Measurements from ENCODE around the gene SLC9C2.
"Not testable (repeated sequence)": the region's sequence is repeated elsewhere in the genome, so short reads cannot be mapped to it uniquely, and the experiment has no call there.

Gene SLC9C2

DNA sequence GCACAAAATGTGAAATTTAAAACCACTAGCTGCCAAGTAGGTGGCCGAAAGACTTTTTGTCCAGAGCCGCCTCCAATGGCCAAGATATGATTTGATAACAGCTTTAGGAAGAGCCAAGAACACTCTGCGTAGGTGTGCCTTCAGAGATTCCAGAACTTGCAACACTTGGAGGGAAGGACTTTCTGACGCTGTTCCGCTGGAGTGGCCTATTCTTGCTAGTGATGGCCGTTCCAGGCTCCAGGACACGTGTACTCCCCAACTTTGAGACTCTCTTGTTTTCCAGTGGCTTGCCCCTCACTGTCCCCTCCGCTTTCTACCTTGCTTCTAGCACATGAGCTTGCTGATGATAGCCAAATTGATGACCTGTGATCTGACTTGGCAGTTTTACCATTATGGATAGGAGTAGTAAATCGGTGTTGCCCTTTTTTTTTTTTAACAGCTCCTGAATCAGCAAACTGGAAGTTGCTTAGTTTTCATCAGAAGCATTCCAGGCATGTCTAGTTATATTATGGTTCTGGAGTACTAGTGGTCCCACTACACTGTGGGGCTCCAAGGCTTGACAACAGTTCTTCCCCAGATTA is 124.7 kb downstream of the SLC9C2 start:
- H3K4me1 ChIP-seq (ENCODE audit: insufficient read depth, low read length), result peaks cover 35% of the 10 kb centered on the region

DNA sequence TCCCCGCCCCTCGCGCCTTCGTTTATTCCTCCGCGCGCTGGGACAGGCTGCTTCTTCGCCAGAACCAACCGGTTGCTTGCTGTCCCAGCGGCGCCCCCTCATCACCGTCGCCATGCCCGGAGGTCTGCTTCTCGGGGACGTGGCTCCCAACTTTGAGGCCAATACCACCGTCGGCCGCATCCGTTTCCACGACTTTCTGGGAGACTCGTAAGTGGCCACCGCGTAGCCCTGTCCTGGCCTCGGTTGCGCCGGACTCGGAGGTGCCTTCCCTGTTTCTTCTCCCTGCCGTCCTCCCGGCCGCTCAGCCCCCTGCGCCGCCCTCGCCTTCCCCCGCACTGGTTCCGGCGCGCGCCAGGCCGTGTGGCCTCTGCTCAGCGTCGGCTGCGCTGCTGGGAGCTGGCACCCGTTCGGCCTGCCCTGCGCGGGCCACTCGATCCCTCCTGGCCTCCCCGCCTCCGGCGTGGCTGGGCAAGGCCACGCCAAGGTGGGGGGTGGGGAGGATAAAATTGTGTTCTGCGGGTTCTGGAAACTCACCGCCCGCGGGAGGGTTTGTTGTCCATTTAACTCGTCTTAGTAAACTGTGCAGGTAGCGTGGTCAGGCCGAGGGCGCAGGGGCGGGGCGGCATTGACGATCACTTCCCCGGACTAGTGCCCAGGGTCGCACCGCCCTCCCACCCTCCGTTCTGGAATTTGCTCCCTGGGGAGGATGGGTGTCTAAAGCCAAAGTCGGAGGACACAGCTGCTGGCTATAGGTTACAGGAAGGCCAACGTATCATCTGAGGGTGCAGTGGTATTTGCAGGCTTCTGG is 125.4 kb downstream of the SLC9C2 start, which contains the start of gene PRDX6:
PRDX6 (plus strand) TSS at position 50 of the 808 bp plus-strand sequence; CDS start at position 113, 63 bp downstream.
- Histone ChIP-seq H3K27ac (ENCODE audit: low read depth, low read length) (peak within 1 kb of the TSS; percentile 97), H3K9ac (ENCODE audit: low read length) (peak within 1 kb of the TSS; percentile 79), H3K9me3 (ENCODE audit: low read length) (no peaks in the 10 kb centered on the region), H3K36me3 (ENCODE audit: insufficient read depth, low read length) (peaks cover 23% of the 10 kb centered on the region), H3K27me3 (ENCODE audit: control insufficient read depth in 1 of 2, insufficient read depth in 2 of 2, low read length in 2 of 2) (no peaks in the 10 kb centered on the region), H3K4me1 (ENCODE audit: insufficient read depth, low read length) (peaks cover 35% of the 10 kb centered on the region), H3K4me3 (ENCODE audit: low read depth in 1 of 2, low read length in 2 of 2) (peak within 1 kb of the TSS; percentile 80 to 82)

More for the DNA sequence above, 124.7 kb downstream of the SLC9C2 start:
- Histone ChIP-seq H3K27me3 (ENCODE audit: control insufficient read depth in 1 of 2, insufficient read depth in 2 of 2, low read length in 2 of 2) (no peaks in the 10 kb centered on the region), H3K9ac (ENCODE audit: low read length) (peak overlapping the region; percentile 79), H3K4me3 (ENCODE audit: low read depth in 1 of 2, low read length in 2 of 2) (peak overlapping the region; percentile 80 to 82), H3K9me3 (ENCODE audit: low read length) (no peaks in the 10 kb centered on the region), H3K36me3 (ENCODE audit: insufficient read depth, low read length) (peaks cover 30% of the 10 kb centered on the region), H3K27ac (ENCODE audit: low read depth, low read length) (peak overlapping the region; percentile 97)

DNA sequence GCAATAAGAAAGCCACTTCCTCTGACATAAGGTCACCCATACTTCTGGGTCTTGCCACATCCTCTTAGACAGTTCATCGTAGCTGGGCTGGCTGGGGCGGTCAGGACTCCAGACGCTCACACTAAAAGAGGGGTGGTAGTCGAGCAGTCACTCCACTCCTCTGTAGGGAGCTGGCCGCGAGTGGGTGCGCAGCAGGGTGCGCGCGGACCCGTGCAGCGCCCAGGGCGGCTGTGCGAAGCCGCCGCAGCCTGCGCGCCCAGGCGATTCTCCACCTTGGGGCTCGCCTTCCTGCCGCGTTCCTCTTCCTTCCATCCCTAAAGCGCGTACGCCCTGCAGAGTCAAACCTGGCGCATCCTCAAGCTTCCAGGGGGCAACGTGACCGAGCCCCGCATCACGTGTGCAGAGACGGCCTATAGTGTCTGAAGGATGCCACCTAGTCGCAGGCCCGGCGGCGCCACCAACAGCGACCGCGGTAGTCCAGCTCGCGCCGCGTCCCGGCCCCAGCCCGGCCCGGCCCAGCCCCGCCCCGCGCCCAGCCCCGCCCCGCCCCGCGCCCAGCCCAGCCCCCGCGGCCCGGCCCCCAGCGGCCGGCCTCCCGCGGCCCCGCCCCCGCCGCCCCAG is 126.1 kb downstream of the SLC9C2 start:
- H3K27me3 ChIP-seq (ENCODE audit: control insufficient read depth in 1 of 2, insufficient read depth in 2 of 2, low read length in 2 of 2), result no peaks in the 10 kb centered on the region
- peak overlapping the region; percentile 60 for H3K9ac ChIP-seq (ENCODE audit: low read length)
- peak overlapping the region; percentile 88 for H3K27ac ChIP-seq (ENCODE audit: low read depth, low read length)
- H3K9me3 ChIP-seq (ENCODE audit: low read length), result no peaks in the 10 kb centered on the region
- peak overlapping the region; percentile 57 to 82 for H3K4me3 ChIP-seq (ENCODE audit: low read depth in 1 of 2, low read length in 2 of 2)
- peaks cover 16% of the 10 kb centered on the region for H3K36me3 ChIP-seq (ENCODE audit: insufficient read depth, low read length)
- peaks cover 35% of the 10 kb centered on the region for H3K4me1 ChIP-seq (ENCODE audit: insufficient read depth, low read length)

DNA sequence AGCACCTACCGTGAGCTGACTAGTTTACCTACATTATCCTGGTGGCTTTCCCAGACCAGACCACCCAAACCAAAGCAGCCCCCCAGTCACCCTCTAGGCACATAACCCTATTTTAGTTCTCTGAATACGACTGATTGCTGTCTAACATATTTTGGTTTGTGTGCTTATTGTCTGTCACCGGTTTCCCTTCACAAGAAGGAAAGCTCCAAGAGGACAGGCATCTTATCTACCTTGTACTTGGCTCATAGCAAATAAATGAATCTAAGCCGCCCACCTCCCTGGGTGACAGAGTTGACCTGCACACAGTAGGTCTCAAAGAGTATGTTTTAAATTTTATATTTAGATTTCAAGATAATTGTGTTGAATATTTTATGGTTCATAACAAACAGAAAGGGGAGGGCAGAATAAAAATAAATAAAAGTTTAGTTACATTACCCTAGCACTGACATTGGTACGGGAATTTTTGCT is 126.6 kb downstream of the SLC9C2 start:
- no peaks in the 10 kb centered on the region for H3K9me3 ChIP-seq (ENCODE audit: low read length)
- peaks cover 11% of the 10 kb centered on the region for H3K36me3 ChIP-seq (ENCODE audit: insufficient read depth, low read length)
- no peaks in the 10 kb centered on the region for H3K27me3 ChIP-seq (ENCODE audit: control insufficient read depth in 1 of 2, insufficient read depth in 2 of 2, low read length in 2 of 2)
- H3K9ac ChIP-seq (ENCODE audit: low read length), result peak overlapping the region; percentile 60
- peak overlapping the region; percentile 57 to 82 for H3K4me3 ChIP-seq (ENCODE audit: low read depth in 1 of 2, low read length in 2 of 2)
- peaks cover 35% of the 10 kb centered on the region for H3K4me1 ChIP-seq (ENCODE audit: insufficient read depth, low read length)
- peak overlapping the region; percentile 88 for H3K27ac ChIP-seq (ENCODE audit: low read depth, low read length)

DNA sequence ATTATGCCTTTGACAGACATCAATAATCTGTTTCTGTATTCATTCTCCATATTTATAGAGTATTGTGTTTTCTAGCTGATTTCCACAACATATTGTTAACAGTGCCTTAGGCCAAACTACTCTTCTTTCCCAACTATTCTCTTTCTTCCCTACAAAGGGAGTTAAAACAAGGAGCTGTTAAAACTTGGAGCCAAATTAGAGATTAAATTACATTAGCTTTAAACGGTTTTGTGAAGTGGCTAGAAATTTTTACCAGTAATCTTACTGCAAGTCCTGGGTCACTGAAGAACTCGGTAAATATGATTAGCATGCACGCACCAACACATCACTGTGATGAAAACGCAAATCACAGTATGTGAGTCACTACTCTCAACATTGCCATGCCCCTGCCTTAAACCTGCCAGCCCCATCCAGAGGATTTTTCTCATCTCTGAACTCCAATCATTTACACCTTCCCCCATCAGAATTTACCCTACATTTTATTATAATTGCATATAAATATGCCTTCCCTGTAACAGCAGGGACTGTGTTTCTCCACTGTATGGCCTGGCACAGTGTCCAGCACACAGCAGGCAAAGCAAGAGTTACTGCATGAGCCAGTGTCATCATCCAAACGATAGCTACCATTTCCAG is 127.2 kb downstream of the SLC9C2 start:
- Histone ChIP-seq H3K36me3 (ENCODE audit: insufficient read depth, low read length) (peaks cover 6% of the 10 kb centered on the region), H3K4me3 (ENCODE audit: low read depth in 1 of 2, low read length in 2 of 2) (peak overlapping the region in 1 of 2 donors; percentile 82), H3K27ac (ENCODE audit: low read depth, low read length) (no peak overlapping the region), H3K9ac (ENCODE audit: low read length) (peak overlapping the region; percentile 60), H3K9me3 (ENCODE audit: low read length) (no peaks in the 10 kb centered on the region), H3K4me1 (ENCODE audit: insufficient read depth, low read length) (peaks cover 35% of the 10 kb centered on the region), H3K27me3 (ENCODE audit: control insufficient read depth in 1 of 2, insufficient read depth in 2 of 2, low read length in 2 of 2) (no peaks in the 10 kb centered on the region)

DNA sequence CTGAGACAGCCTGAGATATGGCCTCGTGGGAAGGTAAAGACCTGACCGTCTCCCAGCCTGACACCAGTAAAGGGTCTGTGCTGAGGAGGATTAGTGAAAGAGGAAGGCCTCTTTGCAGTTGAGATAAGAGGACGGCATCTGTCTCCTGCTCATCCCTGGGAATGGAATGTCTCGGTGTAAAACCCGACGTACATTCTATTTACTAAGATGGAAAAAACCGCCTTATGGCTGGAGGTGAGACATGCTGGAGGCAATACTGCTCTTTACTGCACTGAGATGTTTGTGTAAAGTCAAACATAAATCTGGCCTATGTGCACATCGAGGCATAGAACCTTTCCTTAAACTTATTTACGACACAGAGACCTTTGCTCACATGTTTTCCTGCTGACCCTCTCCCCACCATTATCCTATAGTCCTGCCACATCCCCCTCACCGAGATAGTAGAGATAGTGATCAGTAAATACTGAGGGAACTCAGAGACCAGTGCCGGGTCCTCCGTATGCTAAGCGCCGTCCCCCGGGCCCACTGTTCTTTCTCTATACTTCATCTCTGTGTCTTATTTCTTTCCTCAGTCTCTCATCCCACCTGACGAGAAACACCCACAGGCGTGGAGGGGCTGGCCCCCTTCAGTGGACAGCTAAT is 128.0 kb downstream of the SLC9C2 start:
- H3K27ac ChIP-seq (ENCODE audit: low read depth, low read length); H3K27me3 ChIP-seq (ENCODE audit: control insufficient read depth in 1 of 2, insufficient read depth in 2 of 2, low read length in 2 of 2); H3K36me3 ChIP-seq (ENCODE audit: insufficient read depth, low read length); H3K4me3 ChIP-seq (ENCODE audit: low read depth in 1 of 2, low read length in 2 of 2); H3K9me3 ChIP-seq (ENCODE audit: low read length); H3K9ac ChIP-seq (ENCODE audit: low read length): not testable (repeated sequence)
- peaks cover 30% of the 10 kb centered on the region for H3K4me1 ChIP-seq (ENCODE audit: insufficient read depth, low read length)

DNA sequence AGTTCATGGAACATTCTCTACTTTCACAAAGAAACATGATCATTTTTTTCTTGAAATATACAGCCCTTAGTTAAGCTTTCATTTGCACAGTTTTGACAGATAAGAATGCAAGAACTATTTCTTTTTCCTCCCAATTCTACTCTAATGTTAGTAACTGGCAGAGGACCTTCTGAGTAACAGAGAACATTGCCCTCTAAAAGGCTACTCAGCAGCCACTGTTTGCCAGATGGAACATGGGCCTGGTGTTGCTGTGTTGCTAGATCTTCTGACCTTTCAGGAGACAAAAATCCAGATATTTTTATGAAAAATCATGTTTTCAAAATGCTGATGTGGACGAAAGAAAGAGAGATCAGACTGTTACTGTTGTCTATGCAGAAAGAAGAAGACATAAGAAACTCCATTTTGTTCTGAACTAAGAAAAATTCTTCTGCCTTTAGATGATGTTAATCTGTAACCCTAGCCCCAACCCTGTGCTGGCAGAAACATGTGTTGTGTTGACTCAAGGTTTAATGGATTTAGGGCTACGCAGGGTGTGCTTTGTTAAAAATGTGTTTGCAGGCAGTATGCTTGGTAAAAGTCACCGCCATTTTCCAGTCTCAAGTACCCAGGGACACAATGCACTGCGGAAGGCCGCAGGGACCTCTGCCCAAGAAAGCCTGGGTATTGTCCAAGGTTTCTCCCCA is 128.6 kb downstream of the SLC9C2 start:
- Histone ChIP-seq H3K4me1 (ENCODE audit: insufficient read depth, low read length) (peaks cover 24% of the 10 kb centered on the region), H3K9me3 (ENCODE audit: low read length) (no peaks in the 10 kb centered on the region), H3K9ac (ENCODE audit: low read length) (no peak overlapping the region), H3K27me3 (ENCODE audit: control insufficient read depth in 1 of 2, insufficient read depth in 2 of 2, low read length in 2 of 2) (no peaks in the 10 kb centered on the region), H3K4me3 (ENCODE audit: low read depth in 1 of 2, low read length in 2 of 2) (no peak overlapping the region), H3K36me3 (ENCODE audit: insufficient read depth, low read length) (no peaks in the 10 kb centered on the region), H3K27ac (ENCODE audit: low read depth, low read length) (no peak overlapping the region)

DNA sequence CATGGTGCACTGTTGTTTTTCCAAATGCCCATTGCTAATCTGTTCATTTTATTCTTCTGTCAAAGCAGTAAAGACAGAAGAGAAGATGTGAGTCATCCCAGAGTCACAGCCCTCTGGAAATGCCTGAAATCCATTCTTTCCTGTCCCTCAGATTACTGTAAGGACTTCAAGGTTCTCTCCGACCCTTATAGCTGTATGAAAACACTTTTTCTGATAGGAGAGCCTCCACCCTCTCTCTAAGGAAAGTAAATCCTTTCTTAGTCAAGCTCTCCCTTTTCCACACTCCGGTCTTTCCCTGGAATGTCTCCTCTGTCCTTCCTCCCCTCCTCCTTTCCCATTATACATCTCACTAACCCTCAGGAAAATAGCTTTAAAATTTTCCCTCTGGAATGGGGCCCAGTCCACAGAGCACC is 129.3 kb downstream of the SLC9C2 start:
- Histone ChIP-seq H3K9me3 (ENCODE audit: low read length) (no peaks in the 10 kb centered on the region), H3K4me1 (ENCODE audit: insufficient read depth, low read length) (peaks cover 18% of the 10 kb centered on the region), H3K27me3 (ENCODE audit: control insufficient read depth in 1 of 2, insufficient read depth in 2 of 2, low read length in 2 of 2) (no peaks in the 10 kb centered on the region), H3K4me3 (ENCODE audit: low read depth in 1 of 2, low read length in 2 of 2) (no peak overlapping the region), H3K36me3 (ENCODE audit: insufficient read depth, low read length) (no peaks in the 10 kb centered on the region), H3K27ac (ENCODE audit: low read depth, low read length) (no peak overlapping the region), H3K9ac (ENCODE audit: low read length) (no peak overlapping the region)

DNA sequence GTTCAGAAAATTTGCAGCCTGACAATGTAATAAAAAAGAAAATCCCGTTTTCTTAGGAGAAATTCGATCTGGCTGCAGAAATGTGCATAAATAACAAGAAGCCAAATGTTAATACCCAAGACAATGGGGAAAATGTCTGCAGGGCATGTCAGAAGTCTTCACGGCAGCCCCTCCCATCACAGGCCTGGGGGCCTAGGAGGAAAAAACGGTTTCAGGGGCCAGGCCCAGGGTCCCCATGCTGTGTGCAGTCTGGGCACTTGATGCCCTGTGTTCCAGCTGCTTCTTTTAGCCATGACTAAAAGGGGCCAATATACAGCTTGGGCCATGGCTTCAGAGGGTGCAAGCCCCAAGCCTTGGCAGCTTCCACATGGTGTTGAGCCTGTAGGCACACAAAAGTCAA is 132.3 kb downstream of the SLC9C2 start:
- Histone ChIP-seq H3K4me1 (ENCODE audit: insufficient read depth, low read length) (peaks cover 4% of the 10 kb centered on the region), H3K9me3 (ENCODE audit: low read length) (no peaks in the 10 kb centered on the region), H3K27ac (ENCODE audit: low read depth, low read length) (no peak overlapping the region), H3K27me3 (ENCODE audit: control insufficient read depth in 1 of 2, insufficient read depth in 2 of 2, low read length in 2 of 2) (no peaks in the 10 kb centered on the region), H3K4me3 (ENCODE audit: low read depth in 1 of 2, low read length in 2 of 2) (no peak overlapping the region), H3K9ac (ENCODE audit: low read length) (no peak overlapping the region), H3K36me3 (ENCODE audit: insufficient read depth, low read length) (no peaks in the 10 kb centered on the region)

DNA sequence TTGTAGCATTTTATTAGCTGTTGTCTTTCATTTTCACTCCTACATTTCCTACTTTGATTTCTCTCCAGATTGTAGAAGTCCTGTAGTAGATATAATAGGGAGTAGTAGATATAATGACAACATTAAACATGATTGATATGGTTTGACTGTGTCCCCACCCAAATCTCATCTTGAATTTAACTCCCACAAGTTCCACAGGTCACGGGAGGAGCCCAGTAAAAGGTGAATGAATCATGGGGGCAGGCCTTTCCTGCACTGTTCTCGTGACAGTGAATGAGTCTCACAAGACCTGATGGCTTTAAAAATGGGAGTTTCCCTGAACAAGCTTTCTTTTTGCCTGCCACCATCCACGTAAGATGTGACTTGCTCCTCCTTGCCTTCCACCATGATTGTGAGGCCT is 133.2 kb downstream of the SLC9C2 start:
- no peak overlapping the region for H3K9ac ChIP-seq (ENCODE audit: low read length)
- H3K4me1 ChIP-seq (ENCODE audit: insufficient read depth, low read length), result peaks cover 3% of the 10 kb centered on the region
- no peak overlapping the region for H3K4me3 ChIP-seq (ENCODE audit: low read depth in 1 of 2, low read length in 2 of 2)
- no peaks in the 10 kb centered on the region for H3K36me3 ChIP-seq (ENCODE audit: insufficient read depth, low read length)
- no peaks in the 10 kb centered on the region for H3K27me3 ChIP-seq (ENCODE audit: control insufficient read depth in 1 of 2, insufficient read depth in 2 of 2, low read length in 2 of 2)
- H3K27ac ChIP-seq (ENCODE audit: low read depth, low read length), result no peak overlapping the region
- H3K9me3 ChIP-seq (ENCODE audit: low read length), result no peaks in the 10 kb centered on the region

All from muscle layer of colon (tissue), 2 donors.